ENCODE measurements around the gene MYOM3.

GRCh38 chr1:24077278-24077978 lies 34.5 kb downstream of the MYOM3 start:
- TF ChIP-seq EZH2 (IDR thresholded peaks at IDR 0.05; ENCODE audit: low read length, unreplicated experiment) (no peak), CTCF (conservative IDR thresholded peaks at IDR 0.05; ENCODE audit: low read depth, low read length) (no peak)

Data from PC-3 (cell line).